OCI-LY3 (cell line): ENCODE measurements around the gene KCNQ1.
A peak's percentile ranks its signal among the peaks of the same experiment; 100 is the strongest.

ENCODE experiments used
- H2AFZ ChIP-seq: fragments of 200-600, 300-600 bp; shearing (Covaris generic); 2 replicates; pipeline ENCODE4 v1.6.0; 2014; ENCODE audit warnings: antibody characterized with exemption, low read depth, low read length
- H3K27ac ChIP-seq: fragments of 200-600, 300-600 bp; sonication (generic); 2 replicates; pipeline ENCODE4 v1.5.1; 2014; ENCODE audit warnings: mild to moderate bottlenecking, low read length, moderate library complexity, mixed read lengths
- H3K27me3 ChIP-seq: fragments of 200-600, 300-600 bp; sonication (generic); 2 replicates; pipeline ENCODE4 v1.6.1; 2014; ENCODE audit warnings: low read depth, low read length, mixed read lengths
- H3K36me3 ChIP-seq: fragments of 200-600, 300-600 bp; sonication (generic); replicated peaks from 2 replicates; pipeline ENCODE3; 2014; ENCODE audit warnings: low read depth, low read length, mixed read lengths
- H3K4me1 ChIP-seq: fragments of 300-600, 200-600 bp; sonication (generic); 2 replicates; pipeline ENCODE4 v1.6.1; 2014; ENCODE audit warnings: low read length, mixed read lengths
- H3K4me2 ChIP-seq: fragments of 200-600, 300-600 bp; sonication (generic); 2 replicates; pipeline ENCODE4 v1.6.1; 2014; ENCODE audit warnings: low read length, mixed read lengths
- H3K4me3 ChIP-seq: fragments of 300-600, 200-600 bp; sonication (generic); 2 replicates; pipeline ENCODE4 v1.5.1; 2014; ENCODE audit warnings: antibody characterized with exemption, mild to moderate bottlenecking, low read length, moderate library complexity
- H3K79me2 ChIP-seq: fragments of 300-600, 200-600 bp; shearing (Covaris generic); 2 replicates; pipeline ENCODE4 v1.6.1; 2014; ENCODE audit warnings: mild to moderate bottlenecking, low read length, mixed read lengths
- H3K9ac ChIP-seq: fragments of 300-600, 200-600 bp; shearing (Covaris generic); 2 replicates; pipeline ENCODE4 v1.6.0; 2014; ENCODE audit warnings: mild to moderate bottlenecking, low read length, moderate library complexity
- H3K9me3 ChIP-seq: fragments of 200-600, 300-600 bp; shearing (Covaris generic); 2 replicates; pipeline ENCODE4 v1.6.1; 2014; ENCODE audit warnings: low read length, mixed read lengths; ENCODE audit not compliant: insufficient read depth
- H4K20me1 ChIP-seq: fragments of 200-600, 300-600 bp; sonication (generic); 2 replicates; pipeline ENCODE4 v1.6.1; 2016; ENCODE audit warnings: low read length, mixed read lengths; ENCODE audit not compliant: insufficient read depth
- CTCF ChIP-seq: fragments of 200-600, 300-600 bp; sonication (generic); IDR thresholded peaks from 2 replicates; pipeline ENCODE4 v1.5.1; 2014; ENCODE audit warnings: antibody characterized with exemption, low read length, low read depth
- EZH2phosphoT487 ChIP-seq: fragments of 200-600 bp; shearing (Covaris generic); IDR thresholded peaks from 2 replicates; pipeline ENCODE4 v1.6.1; 2018; ENCODE audit warnings: antibody characterized with exemption, mixed run types, low read depth

The KCNQ1 gene

GRCh38 chr11:2890466-2891294 lies 445.9 kb downstream of the KCNQ1 start:
- Histone ChIP-seq H3K4me3 (peak overlapping the region; percentile 83), H3K79me2 (no peaks in the 10 kb centered on the region), H3K27me3 (no peaks in the 10 kb centered on the region), H3K27ac (peak overlapping the region; percentile 28; the same call in 1 of the 2 replicates), H3K9ac (peak overlapping the region; percentile 71), H3K36me3 (no peaks in the 10 kb centered on the region), H2AFZ (peak overlapping the region; percentile 79), H3K9me3 (no peaks in the 10 kb centered on the region), H3K4me2 (peak overlapping the region; percentile 83), H4K20me1 (no peaks in the 10 kb centered on the region), H3K4me1 (peaks cover 24% of the 10 kb centered on the region)
- TF ChIP-seq CTCF (no peak), EZH2phosphoT487 (no peak)

- no peak overlapping the region; the same call in 1 of the 2 replicates for H2AFZ ChIP-seq
- H3K4me1 ChIP-seq, result peaks cover 24% of the 10 kb centered on the region
- no peak for TF ChIP-seq EZH2phosphoT487
- peak; percentile 37; the same call in 1 of the 2 replicates for TF ChIP-seq CTCF
- H4K20me1 ChIP-seq, result no peaks in the 10 kb centered on the region
- H3K36me3 ChIP-seq, result no peaks in the 10 kb centered on the region
- peak overlapping the region; percentile 83 for H3K4me2 ChIP-seq
- H3K9me3 ChIP-seq, result no peaks in the 10 kb centered on the region
- peak overlapping the region; percentile 71 for H3K9ac ChIP-seq
- H3K27ac ChIP-seq, result peak overlapping the region; percentile 28; the same call in 1 of the 2 replicates
- H3K4me3 ChIP-seq, result peak overlapping the region; percentile 83
- H3K79me2 ChIP-seq, result no peaks in the 10 kb centered on the region
- H3K27me3 ChIP-seq, result no peaks in the 10 kb centered on the region
Observed at GRCh38 chr11:2891326-2892214, 446.8 kb downstream of the KCNQ1 start.

GRCh38 chr11:2892215-2892966 lies 447.6 kb downstream of the KCNQ1 start:
- H3K27ac ChIP-seq, result peak overlapping the region; percentile 38
- H4K20me1 ChIP-seq, result no peaks in the 10 kb centered on the region
- H3K9ac ChIP-seq, result peak overlapping the region; percentile 71
- no peaks in the 10 kb centered on the region for H3K36me3 ChIP-seq
- TF ChIP-seq EZH2phosphoT487 (no peak), CTCF (peak; percentile 85)
- H3K4me1 ChIP-seq, result peaks cover 24% of the 10 kb centered on the region
- H3K4me3 ChIP-seq, result peak overlapping the region; percentile 83
- no peaks in the 10 kb centered on the region for H3K27me3 ChIP-seq
- no peaks in the 10 kb centered on the region for H3K9me3 ChIP-seq
- H3K79me2 ChIP-seq, result no peaks in the 10 kb centered on the region
- peak overlapping the region; percentile 90 for H2AFZ ChIP-seq
- peak overlapping the region; percentile 83 for H3K4me2 ChIP-seq
